ENCODE results near the gene PFDN2.

DNA sequence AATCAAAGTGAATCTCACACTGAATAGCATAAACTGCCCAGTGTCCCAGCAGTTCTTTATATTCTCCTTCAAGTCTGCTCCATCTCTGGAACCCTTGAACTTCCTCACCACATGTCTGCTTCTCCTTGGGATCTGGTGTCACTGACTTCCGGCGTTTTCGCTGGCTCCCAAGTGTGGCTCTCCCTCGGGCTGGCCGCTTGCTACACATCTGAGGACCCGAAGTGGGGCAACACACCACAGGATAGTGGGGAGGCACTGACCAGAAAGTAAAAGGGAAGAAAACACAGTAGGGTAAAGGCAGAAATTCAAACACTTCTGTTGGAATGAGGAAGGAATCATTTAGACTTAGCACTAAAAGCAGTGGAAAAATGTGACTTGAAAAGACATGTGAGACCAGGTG lies 5.1 kb upstream of the PFDN2 start:
- TF ChIP-seq, protein P1, sequence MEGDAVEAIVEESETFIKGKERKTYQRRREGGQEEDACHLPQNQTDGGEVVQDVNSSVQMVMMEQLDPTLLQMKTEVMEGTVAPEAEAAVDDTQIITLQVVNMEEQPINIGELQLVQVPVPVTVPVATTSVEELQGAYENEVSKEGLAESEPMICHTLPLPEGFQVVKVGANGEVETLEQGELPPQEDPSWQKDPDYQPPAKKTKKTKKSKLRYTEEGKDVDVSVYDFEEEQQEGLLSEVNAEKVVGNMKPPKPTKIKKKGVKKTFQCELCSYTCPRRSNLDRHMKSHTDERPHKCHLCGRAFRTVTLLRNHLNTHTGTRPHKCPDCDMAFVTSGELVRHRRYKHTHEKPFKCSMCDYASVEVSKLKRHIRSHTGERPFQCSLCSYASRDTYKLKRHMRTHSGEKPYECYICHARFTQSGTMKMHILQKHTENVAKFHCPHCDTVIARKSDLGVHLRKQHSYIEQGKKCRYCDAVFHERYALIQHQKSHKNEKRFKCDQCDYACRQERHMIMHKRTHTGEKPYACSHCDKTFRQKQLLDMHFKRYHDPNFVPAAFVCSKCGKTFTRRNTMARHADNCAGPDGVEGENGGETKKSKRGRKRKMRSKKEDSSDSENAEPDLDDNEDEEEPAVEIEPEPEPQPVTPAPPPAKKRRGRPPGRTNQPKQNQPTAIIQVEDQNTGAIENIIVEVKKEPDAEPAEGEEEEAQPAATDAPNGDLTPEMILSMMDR (IDR thresholded peaks at IDR 0.05; ENCODE audit: poor library complexity) = no peak
- TF ChIP-seq EZH2 (IDR thresholded peaks at IDR 0.05; ENCODE audit: borderline replicate concordance) (no peak), EZH2phosphoT487 (IDR thresholded peaks at IDR 0.05; ENCODE audit: low read depth, severe bottlenecking, unreplicated experiment) (no peak)
